ENCODE data around the gene NR2C2. TPM values are rescaled to one million over a fixed set of nuclear protein-coding genes. Genes with fewer than 3 reads are reported as not detected.

Gene NR2C2
- total and polyA plus RNA-seq, 10 of the 15 experiments (the other 5 are each of a cell fraction or from before 2014, with no cell fraction given), result 2.7 to 30.3 (median 18.3) TPM

DNA sequence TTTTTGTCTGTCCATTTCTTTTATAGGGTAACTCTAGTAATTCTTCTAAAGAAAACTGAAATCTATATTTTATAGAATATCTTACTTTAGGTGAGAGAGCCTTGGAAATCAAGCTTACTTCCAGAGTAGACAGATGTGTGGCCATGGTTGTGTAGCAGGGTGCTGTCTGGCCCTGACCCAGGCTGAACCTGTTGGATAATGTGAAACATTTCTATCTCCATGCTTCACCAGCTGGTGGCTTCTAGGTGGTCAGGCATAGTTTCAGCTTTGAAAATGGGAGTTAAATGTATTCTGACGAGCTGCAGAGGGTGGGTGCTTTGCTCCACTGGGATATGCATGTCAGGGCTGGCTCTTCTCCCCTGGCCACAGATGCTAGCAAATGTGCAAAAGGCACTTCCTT lies 20.8 kb upstream of the NR2C2 start (continued):
- TF ChIP-seq MTA2 (IDR thresholded peaks at IDR 0.05; ENCODE audit: low read depth), result no peak
- no peak for TF ChIP-seq RAD51 (IDR thresholded peaks at IDR 0.05)
- no peak for TF ChIP-seq IKZF1 (conservative IDR thresholded peaks at IDR 0.05)
- no peak for TF ChIP-seq BCL11A (IDR thresholded peaks at IDR 0.05; ENCODE audit: low read depth, low read length)
- TF ChIP-seq, protein P1, sequence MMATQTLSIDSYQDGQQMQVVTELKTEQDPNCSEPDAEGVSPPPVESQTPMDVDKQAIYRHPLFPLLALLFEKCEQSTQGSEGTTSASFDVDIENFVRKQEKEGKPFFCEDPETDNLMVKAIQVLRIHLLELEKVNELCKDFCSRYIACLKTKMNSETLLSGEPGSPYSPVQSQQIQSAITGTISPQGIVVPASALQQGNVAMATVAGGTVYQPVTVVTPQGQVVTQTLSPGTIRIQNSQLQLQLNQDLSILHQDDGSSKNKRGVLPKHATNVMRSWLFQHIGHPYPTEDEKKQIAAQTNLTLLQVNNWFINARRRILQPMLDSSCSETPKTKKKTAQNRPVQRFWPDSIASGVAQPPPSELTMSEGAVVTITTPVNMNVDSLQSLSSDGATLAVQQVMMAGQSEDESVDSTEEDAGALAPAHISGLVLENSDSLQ (IDR thresholded peaks at IDR 0.05), result no peak
- no peak for TF ChIP-seq EGR1 (IDR thresholded peaks at IDR 0.05; ENCODE audit: borderline replicate concordance in 1 of 2, low read depth in 2 of 2, low read length in 2 of 2)

DNA sequence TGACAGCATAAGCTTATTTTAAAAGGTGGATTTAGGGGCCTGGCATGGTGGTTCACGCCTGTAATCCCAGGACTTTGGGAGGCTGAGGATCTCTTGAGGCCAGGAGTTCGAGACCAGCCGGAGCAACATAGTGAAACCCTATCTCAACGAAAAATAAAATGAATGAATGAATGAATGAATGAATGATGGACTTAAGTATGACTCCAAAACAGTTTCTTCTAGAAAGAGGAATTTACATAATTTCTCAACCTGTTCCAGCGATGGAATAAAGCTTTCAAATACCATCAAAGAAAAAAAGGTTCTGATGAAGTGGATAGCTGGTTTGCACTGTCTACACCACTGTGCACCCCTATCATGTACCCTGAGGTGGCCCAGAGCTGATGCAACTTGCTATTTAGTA lies 20.1 kb upstream of the NR2C2 start:
- no peak for DNase-seq (ENCODE audit: low read depth, low spot score)
- RAD21 ChIA-PET (ENCODE audit: unreplicated experiment), result interaction anchor here (0.6 to 1.9 kb wide), 5 partner anchors 13 to 172 kb away, joined by 3 to 6 read pairs (median 4); partner anchors contain the start of gene RBSN
- Histone ChIP-seq H4K20me1 (ENCODE audit: control insufficient read depth, insufficient read depth) (no peaks in the 10 kb centered on the region), H2AFZ (ENCODE audit: control insufficient read depth, low read depth, low read length) (no peak overlapping the region), H3K4me2 (ENCODE audit: control insufficient read depth, insufficient read depth) (no peak overlapping the region), H3K27me3 (replicated peaks in 1 of 2; ENCODE audit: control insufficient read depth in 2 of 2, insufficient read depth in 2 of 2, low read length in 1 of 2) (no peaks in the 10 kb centered on the region), H3K4me1 (ENCODE audit: control insufficient read depth, insufficient read depth, low read length) (no peaks in the 10 kb centered on the region), H3K27ac (ENCODE audit: control insufficient read depth, insufficient read depth) (no peak overlapping the region), H3K36me3 (ENCODE audit: control insufficient read depth in 2 of 2, insufficient read depth in 2 of 2, low read length in 1 of 2) (no peaks in the 10 kb centered on the region), H3K4me3 (no peak overlapping the region), H3K79me2 (ENCODE audit: control insufficient read depth, insufficient read depth, low read length) (no peaks in the 10 kb centered on the region), H3K9me3 (replicated peaks; ENCODE audit: control insufficient read depth, insufficient read depth, low read length) (no peaks in the 10 kb centered on the region), H3K9ac (ENCODE audit: control insufficient read depth, insufficient read depth, low read length) (no peak overlapping the region)
- no peak for ATAC-seq
- intact Hi-C loops (cut with micrococcal nuclease; ENCODE audit: unreplicated experiment) (loop anchor here (5.0 to 10.0 kb wide), 2 partner anchors 90 to 277 kb away; partner anchors contain the start of gene CAPN7), in situ Hi-C loops (cut with MboI) (no loop called here)
- BruUV-seq (replicated peaks), result no TSS peak
- SMC1A ChIA-PET (ENCODE audit: uncharacterized antibody, unreplicated experiment), result interaction anchor here (0.6 to 2.8 kb wide), 12 partner anchors 13 to 478 kb away, joined by 3 to 11 read pairs (median 3); no protein-coding TSS in a partner anchor
- WGBS (ENCODE audit: insufficient coverage, insufficient replicate concordance, low lambda C conversion rate, missing lambda C conversion rate), result 61% methylated on average over 5 of the region's 5 CpGs
- CTCF ChIA-PET, result interaction anchor here (0.6 to 2.7 kb wide), 18 partner anchors 20 to 478 kb away, joined by 3 to 12 read pairs (median 4); no protein-coding TSS in a partner anchor
- POLR2A ChIA-PET, result interaction anchor here (1.1 kb wide), 1 partner anchor 10 kb away, joined by 3 read pairs; no protein-coding TSS in a partner anchor
- TF ChIP-seq ZNF24 (IDR thresholded peaks at IDR 0.05) (0 out of 2 replicates have a peak, but pooled peaks have one; percentile 36), ZNF207 (IDR thresholded peaks at IDR 0.05; ENCODE audit: borderline replicate concordance) (no peak)
- no peak for FAIRE-seq
